RWPE1 (cell line): ENCODE data around the gene TMEM201.

Source experiments
- CTCF ChIA-PET: fragments of 350-600 bp; sonication (Branson Sonifier 250); formaldehyde crosslinking; extraction: SDS; loops from one replicate; lab custom pipeline; 2021; lab: Yijun Ruan, JAX
- POLR2A ChIA-PET: fragments of 400-600 bp; formaldehyde crosslinking; extraction: SDS; loops from one replicate; lab custom pipeline; 2020; ENCODE audit warnings: antibody characterized with exemption; ENCODE audit not compliant: low non-redundant PET; lab: Yijun Ruan, JAX
- DNase-seq: peaks from one replicate; pipeline ENCODE4 v3.0.0; 2012; ENCODE audit warnings: low spot score
- H3K27ac ChIP-seq: fragments of 450-650 bp; 2 replicates; pipeline ENCODE4 v1.5.1; 2017
- TF ChIP-seq, protein P1 (sequence below): fragments of 450-650 bp; conservative IDR thresholded peaks from 2 replicates; pipeline ENCODE4 v1.5.1; 2017; ENCODE audit warnings: low read depth, mild to moderate bottlenecking

Gene TMEM201

DNA sequence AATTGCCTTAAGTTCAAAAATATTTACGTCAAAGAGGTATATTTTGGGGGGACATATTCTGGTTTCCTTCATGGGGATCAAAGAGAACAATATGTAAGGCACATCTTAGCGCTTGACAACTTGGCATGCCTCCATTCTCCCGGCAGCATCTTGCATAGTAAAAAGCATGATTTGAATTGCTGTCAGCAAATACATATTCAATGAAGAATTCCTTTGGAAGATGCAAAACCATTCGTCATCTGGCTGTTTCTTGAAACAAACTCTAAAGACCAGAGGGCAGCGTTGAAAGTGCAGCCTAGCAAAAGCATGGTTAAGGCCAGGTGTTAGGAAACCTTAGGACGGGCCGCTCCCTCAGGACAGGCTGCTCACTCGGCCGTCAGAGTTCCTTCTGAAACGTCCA lies 59.5 kb downstream of the TMEM201 start:
- CTCF ChIA-PET: no interaction called here

DNA sequence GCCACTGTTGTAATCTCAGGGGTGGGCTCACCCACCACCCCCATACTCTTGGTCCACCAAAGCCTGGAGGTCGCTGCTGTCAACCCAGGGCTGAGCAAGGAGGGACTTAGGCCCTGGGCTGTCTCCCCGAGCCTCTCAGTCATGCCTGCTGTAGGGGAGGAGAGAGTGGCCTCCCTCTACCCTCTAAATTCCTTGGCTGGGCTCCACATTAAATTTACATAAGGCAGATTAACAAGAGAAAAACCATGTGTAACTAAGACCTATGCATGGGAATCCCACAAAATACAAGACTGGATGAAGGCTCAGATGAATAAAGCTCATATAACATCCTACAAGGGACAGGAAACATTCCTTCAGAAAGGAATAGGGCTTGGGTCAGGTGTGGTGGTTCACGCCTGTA lies 61.1 kb downstream of the TMEM201 start:
- TF ChIP-seq, protein P1, sequence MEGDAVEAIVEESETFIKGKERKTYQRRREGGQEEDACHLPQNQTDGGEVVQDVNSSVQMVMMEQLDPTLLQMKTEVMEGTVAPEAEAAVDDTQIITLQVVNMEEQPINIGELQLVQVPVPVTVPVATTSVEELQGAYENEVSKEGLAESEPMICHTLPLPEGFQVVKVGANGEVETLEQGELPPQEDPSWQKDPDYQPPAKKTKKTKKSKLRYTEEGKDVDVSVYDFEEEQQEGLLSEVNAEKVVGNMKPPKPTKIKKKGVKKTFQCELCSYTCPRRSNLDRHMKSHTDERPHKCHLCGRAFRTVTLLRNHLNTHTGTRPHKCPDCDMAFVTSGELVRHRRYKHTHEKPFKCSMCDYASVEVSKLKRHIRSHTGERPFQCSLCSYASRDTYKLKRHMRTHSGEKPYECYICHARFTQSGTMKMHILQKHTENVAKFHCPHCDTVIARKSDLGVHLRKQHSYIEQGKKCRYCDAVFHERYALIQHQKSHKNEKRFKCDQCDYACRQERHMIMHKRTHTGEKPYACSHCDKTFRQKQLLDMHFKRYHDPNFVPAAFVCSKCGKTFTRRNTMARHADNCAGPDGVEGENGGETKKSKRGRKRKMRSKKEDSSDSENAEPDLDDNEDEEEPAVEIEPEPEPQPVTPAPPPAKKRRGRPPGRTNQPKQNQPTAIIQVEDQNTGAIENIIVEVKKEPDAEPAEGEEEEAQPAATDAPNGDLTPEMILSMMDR: no peak
- POLR2A ChIA-PET: no interaction called here
- no peak for DNase-seq
- no peak overlapping the region for H3K27ac ChIP-seq
- CTCF ChIA-PET: interaction anchor here (0.6 kb wide), 1 partner anchor 80 kb away, joined by 7 read pairs; no protein-coding TSS in a partner anchor

More for the DNA sequence above, 59.5 kb downstream of the TMEM201 start:
- DNase-seq: no peak
- TF ChIP-seq, protein P1: no peak
- POLR2A ChIA-PET: no interaction called here
- H3K27ac ChIP-seq: no peak overlapping the region

DNA sequence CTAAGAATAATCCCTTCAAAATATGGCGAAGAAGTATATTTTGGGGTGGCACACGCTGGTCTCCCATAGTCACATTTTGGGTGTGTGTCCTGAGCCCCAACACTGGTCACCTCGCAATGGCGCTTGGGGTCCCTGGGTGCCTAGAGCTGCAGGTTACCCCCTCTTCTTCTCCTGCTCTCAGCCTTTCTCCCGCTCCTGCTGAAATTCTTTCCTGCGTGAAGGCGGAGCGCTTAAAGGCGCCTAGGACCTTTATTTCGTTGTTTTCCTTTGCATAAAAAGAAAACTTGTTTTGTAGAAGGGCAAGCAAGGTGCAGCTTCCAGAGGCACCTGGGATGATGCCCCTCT lies 62.5 kb downstream of the TMEM201 start:
- CTCF ChIA-PET: interaction anchor here (0.5 to 1.5 kb wide), 4 partner anchors 22 to 69 kb away, joined by 3 to 5 read pairs (median 4); no protein-coding TSS in a partner anchor
- POLR2A ChIA-PET: no interaction called here
- no peak for DNase-seq
- H3K27ac ChIP-seq: no peak overlapping the region
- TF ChIP-seq, protein P1: no peak

DNA sequence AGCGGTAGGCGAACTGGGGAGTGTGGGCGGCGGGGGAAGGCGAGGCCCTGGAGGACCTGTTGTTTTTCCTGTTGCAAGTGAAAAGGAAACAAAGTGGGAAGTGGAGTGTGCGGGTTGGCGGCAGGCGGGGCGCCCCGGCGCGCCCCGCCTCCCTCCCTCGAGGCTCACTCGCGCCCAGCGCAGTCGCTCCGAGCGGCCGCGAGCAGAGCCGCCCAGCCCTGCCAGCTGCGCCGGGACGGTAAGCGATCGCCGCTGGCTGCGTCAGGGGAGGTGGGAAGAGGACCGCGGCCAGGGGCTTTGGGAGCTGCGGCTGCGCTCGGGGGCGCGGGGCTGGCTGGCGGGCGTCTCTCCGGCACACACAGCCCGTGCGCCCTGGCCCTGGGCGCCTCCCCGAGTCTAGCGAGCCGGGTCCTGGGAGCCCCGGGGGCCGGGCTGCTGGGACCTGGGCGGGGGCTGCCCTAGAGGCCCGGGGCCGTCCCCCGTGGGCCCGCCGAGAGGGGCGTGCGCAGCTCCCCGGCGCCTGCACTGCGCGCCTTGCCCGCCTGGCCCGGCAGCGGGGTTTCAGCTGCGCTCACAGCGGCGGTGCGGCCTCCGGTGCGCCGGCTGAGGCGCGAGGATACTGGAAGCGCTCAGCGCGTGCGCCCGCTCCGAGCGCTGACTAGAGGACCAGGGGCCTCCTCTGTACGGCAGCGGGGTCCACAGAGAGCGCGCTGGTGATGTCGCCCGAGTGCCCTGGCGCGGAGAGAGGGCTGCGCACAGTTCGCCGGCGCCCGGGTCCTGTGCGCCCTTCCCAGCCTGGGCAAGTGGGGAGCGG lies 63.1 kb downstream of the TMEM201 start, which contains the start of gene PIK3CD:
TSS of gene PIK3CD (plus strand) at position 167 of the 814 bp plus-strand sequence. CDS start 58,725 bp downstream, outside the sequence.
- TF ChIP-seq, protein P1: no peak
- peak; percentile 34 for DNase-seq
- ChIA-PET CTCF (interaction anchor here (0.7 to 1.5 kb wide), 5 partner anchors 23 to 208 kb away, joined by 3 to 5 read pairs (median 4); no protein-coding TSS in a partner anchor), POLR2A (no interaction called here)
- no peak within 1 kb of the TSS for H3K27ac ChIP-seq

DNA sequence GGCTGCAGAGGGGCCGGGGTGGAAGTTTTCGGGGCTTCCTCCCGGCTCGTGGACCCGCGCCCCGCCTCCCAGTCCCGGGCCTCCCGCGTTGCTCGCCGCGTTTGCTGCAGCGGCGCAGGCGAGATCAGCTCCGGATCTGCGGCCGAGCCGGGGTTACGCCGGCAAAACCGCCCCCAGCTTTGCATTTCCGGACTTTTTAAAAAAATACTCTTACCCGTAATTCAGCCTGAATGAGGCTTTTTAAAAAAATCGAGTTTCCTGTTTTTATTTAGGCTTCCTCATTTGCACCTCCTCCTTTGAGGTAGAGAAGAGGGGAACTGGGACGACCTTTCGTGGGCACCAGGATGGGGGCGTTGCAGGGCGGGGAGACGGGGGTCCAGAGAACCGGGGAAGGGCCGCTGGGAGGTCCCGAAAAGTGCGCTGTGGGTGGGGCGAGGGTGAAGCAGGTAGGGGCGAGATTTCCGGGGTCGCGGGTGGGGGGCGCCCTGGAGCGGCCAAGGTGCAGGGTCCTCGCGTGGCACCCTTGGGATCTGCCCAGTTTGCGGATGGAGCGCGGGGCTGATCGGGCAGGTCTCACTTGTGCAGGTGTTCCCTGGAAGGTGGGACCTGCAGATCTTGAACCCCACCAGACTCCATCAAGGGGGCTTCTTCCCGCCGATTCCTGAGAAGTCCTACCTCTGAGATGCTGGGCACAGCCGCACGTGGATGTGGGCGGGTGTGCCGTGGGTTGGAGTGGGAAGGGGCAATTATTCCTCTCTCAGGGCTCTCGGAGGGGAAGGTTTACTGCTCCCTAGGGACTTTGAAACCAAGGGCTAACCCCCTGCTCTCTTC lies 63.9 kb downstream of the TMEM201 start:
- no peak for DNase-seq
- POLR2A ChIA-PET: no interaction called here
- no peak overlapping the region for H3K27ac ChIP-seq
- TF ChIP-seq, protein P1: no peak
- CTCF ChIA-PET: interaction anchor here (0.6 to 0.7 kb wide), 2 partner anchors 64 to 207 kb away, joined by 3 to 4 read pairs; no protein-coding TSS in a partner anchor

DNA sequence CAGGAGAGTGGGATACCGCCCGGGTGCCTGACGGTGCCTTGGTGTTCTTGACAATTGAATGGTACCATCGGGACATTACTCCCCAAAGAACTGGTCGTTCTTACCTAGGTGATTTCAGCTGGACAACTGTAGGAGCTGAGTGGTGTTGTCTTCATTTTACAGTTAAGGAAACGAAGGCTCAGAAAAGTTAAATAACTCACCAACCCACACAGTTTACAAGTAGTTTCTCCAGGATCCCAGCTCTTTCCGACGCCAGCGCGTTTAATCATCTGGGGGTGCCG lies 64.4 kb downstream of the TMEM201 start:
- TF ChIP-seq, protein P1: no peak
- ChIA-PET CTCF (interaction anchor here (0.6 kb wide), 1 partner anchor 65 kb away, joined by 3 read pairs; no protein-coding TSS in a partner anchor), POLR2A (no interaction called here)
- DNase-seq: no peak
- no peak overlapping the region for H3K27ac ChIP-seq
